Lower leg skin (tissue), 3 donors: Measurements from ENCODE around the gene NOSTRIN.

ENCODE experiments used
- CTCF ChIP-seq, 3 donors: fragments of 450-650 bp; IDR thresholded peaks; one replicate each; pipeline ENCODE4 v1.5.1; 2016; ENCODE audit warnings: antibody characterized with exemption in 3 of 3, mild to moderate bottlenecking in 3 of 3, moderate library complexity in 2 of 3
- POLR2A ChIP-seq, 2 donors: fragments of 450-650 bp; IDR thresholded peaks; one replicate each; pipeline ENCODE4 v1.6.1; 2016 to 2017; ENCODE audit warnings: antibody characterized with exemption in 2 of 2, mild to moderate bottlenecking in 1 of 2, moderate library complexity in 1 of 2

GRCh38 chr2:168780669-168781071 lies 21.8 kb upstream of the NOSTRIN start:
- TF ChIP-seq CTCF (IDR thresholded peaks at IDR 0.05) (no peak), POLR2A (IDR thresholded peaks at IDR 0.05) (no peak)
